ENCODE results near the gene KIF26A.
"Not testable (repeated sequence)": the region's sequence is repeated elsewhere in the genome, so short reads cannot be mapped to it uniquely, and the experiment has no call there.

The KIF26A gene

GRCh38 chr14:104214431-104215218, 76.2 kb downstream of the KIF26A start:
- FAIRE-seq, result no peak
- DNase-seq (ENCODE audit: extremely low spot score, insufficient read length, low read depth), result no peak

- DNase-seq (ENCODE audit: extremely low spot score, insufficient read length, low read depth), result no peak
- no peak for FAIRE-seq
These were observed 77.4 kb downstream of the KIF26A start for GRCh38 chr14:104215706-104216334.

GRCh38 chr14:104216457-104216856, 78.1 kb downstream of the KIF26A start:
- FAIRE-seq, result no peak

GRCh38 chr14:104217486-104218360, 79.3 kb downstream of the KIF26A start:
- DNase-seq (ENCODE audit: extremely low spot score, insufficient read length, low read depth) (no peak), FAIRE-seq (no peak)

More at GRCh38 chr14:104216457-104216856, 78.1 kb downstream of the KIF26A start:
- DNase-seq (ENCODE audit: extremely low spot score, insufficient read length, low read depth), result no peak

GRCh38 chr14:104218361-104219180, 80.2 kb downstream of the KIF26A start:
- no peak for DNase-seq (ENCODE audit: extremely low spot score, insufficient read length, low read depth)
- no peak for FAIRE-seq

- FAIRE-seq (no peak), DNase-seq (ENCODE audit: extremely low spot score, insufficient read length, low read depth) (no peak)
These were observed 81.4 kb downstream of the KIF26A start for GRCh38 chr14:104219731-104220214.

GRCh38 chr14:104220215-104221070, 82.1 kb downstream of the KIF26A start:
- DNase-seq (ENCODE audit: extremely low spot score, insufficient read length, low read depth) (no peak), FAIRE-seq (no peak)

- DNase-seq (ENCODE audit: extremely low spot score, insufficient read length, low read depth), result no peak
- no peak for FAIRE-seq
These were observed 82.8 kb downstream of the KIF26A start for GRCh38 chr14:104221071-104221625.

GRCh38 chr14:104221636-104222369, 83.4 kb downstream of the KIF26A start:
- no peak for DNase-seq (ENCODE audit: extremely low spot score, insufficient read length, low read depth)
- no peak for FAIRE-seq

- DNase-seq (ENCODE audit: extremely low spot score, insufficient read length, low read depth) (no peak), FAIRE-seq (no peak)
These were observed 84.1 kb downstream of the KIF26A start for GRCh38 chr14:104222396-104223036.

GRCh38 chr14:104223101-104224041, 85.0 kb downstream of the KIF26A start:
- DNase-seq (ENCODE audit: extremely low spot score, insufficient read length, low read depth) (no peak), FAIRE-seq (no peak)

- FAIRE-seq, result no peak
- no peak for DNase-seq (ENCODE audit: extremely low spot score, insufficient read length, low read depth)
These were observed 85.7 kb downstream of the KIF26A start for GRCh38 chr14:104224131-104224505.

GRCh38 chr14:104224506-104225277, 86.3 kb downstream of the KIF26A start:
- DNase-seq (ENCODE audit: extremely low spot score, insufficient read length, low read depth) (no peak), FAIRE-seq (no peak)

GRCh38 chr14:104225278-104226190, 87.1 kb downstream of the KIF26A start:
- DNase-seq (ENCODE audit: extremely low spot score, insufficient read length, low read depth); FAIRE-seq: not testable (repeated sequence)
